Measurements from ENCODE around the gene TOLLIP. TPM values are rescaled to one million over a fixed set of nuclear protein-coding genes. Genes with fewer than 3 reads are reported as not detected.
"Not testable (repeated sequence)": the region's sequence is repeated elsewhere in the genome, so short reads cannot be mapped to it uniquely, and the experiment has no call there.

TOLLIP gene
- total RNA-seq, 4 donors from 2014 or later: 50.9 to 89.0 (median 54.9) TPM

- DNase-seq (ENCODE audit: low spot score in 2 of 2): no peak
- H3K9me3 ChIP-seq: no peaks in the 10 kb centered on the region
- H3K36me3 ChIP-seq: no peaks in the 10 kb centered on the region
Measured at GRCh38 chr11:1342946-1343345, 33.5 kb upstream of the TOLLIP start.

GRCh38 chr11:1341928-1342524 is 32.6 kb upstream of the TOLLIP start:
- Histone ChIP-seq H3K27me3 (no peaks in the 10 kb centered on the region), H3K9me3 (no peaks in the 10 kb centered on the region), H3K4me1 (peaks cover 0 to 11% (median 2%) of the 10 kb centered on the region in 4 donors), H3K36me3 (no peaks in the 10 kb centered on the region), H3K27ac (no peak overlapping the region), H3K4me3 (no peak overlapping the region)
- TF ChIP-seq EP300 (IDR thresholded peaks at IDR 0.05) (no peak), POLR2A (IDR thresholded peaks at IDR 0.05) (no peak), CTCF (IDR thresholded peaks at IDR 0.05) (no peak)
- no peak for DNase-seq (ENCODE audit: low spot score in 2 of 2)
- WGBS, 2 donors: 38 to 41% methylated on average over 17 of the region's 17 CpGs

More at GRCh38 chr11:1342946-1343345, 33.5 kb upstream of the TOLLIP start:
- no peak overlapping the region for H3K4me3 ChIP-seq
- peaks cover 0 to 4% (median 0%) of the 10 kb centered on the region in 4 donors for H3K4me1 ChIP-seq
- 87% methylated on average over 10 of the region's 10 CpGs for WGBS, 2 donors
- no peak overlapping the region for H3K27ac ChIP-seq
- TF ChIP-seq CTCF (IDR thresholded peaks at IDR 0.05) (no peak), POLR2A (IDR thresholded peaks at IDR 0.05) (no peak), EP300 (IDR thresholded peaks at IDR 0.05) (no peak)
- H3K27me3 ChIP-seq: no peaks in the 10 kb centered on the region

GRCh38 chr11:1341226-1341625 is 31.8 kb upstream of the TOLLIP start:
- not testable (repeated sequence) for H3K9me3 ChIP-seq; H3K36me3 ChIP-seq; H3K4me3 ChIP-seq; H3K27ac ChIP-seq; H3K27me3 ChIP-seq; DNase-seq (ENCODE audit: low spot score in 2 of 2)
- 76 to 77% methylated on average over 9 to 10 of the region's 10 CpGs for WGBS, 2 donors
- H3K4me1 ChIP-seq: peaks cover 0 to 15% (median 3%) of the 10 kb centered on the region in 4 donors

- no peak overlapping the region for H3K4me3 ChIP-seq
- TF ChIP-seq CTCF (IDR thresholded peaks at IDR 0.05): no peak
- TF ChIP-seq POLR2A (IDR thresholded peaks at IDR 0.05): no peak
- TF ChIP-seq EP300 (IDR thresholded peaks at IDR 0.05): no peak
- H3K4me1 ChIP-seq: peaks cover 0 to 26% (median 11%) of the 10 kb centered on the region in 4 donors
- H3K27ac ChIP-seq: no peak overlapping the region
- 62% methylated on average over 11 to 12 of the region's 12 CpGs for WGBS, 2 donors
- H3K36me3 ChIP-seq: no peaks in the 10 kb centered on the region
- H3K9me3 ChIP-seq: no peaks in the 10 kb centered on the region
- no peak for DNase-seq (ENCODE audit: low spot score in 2 of 2)
- H3K27me3 ChIP-seq: no peaks in the 10 kb centered on the region
Measured at GRCh38 chr11:1340111-1340510, 30.7 kb upstream of the TOLLIP start.

- H3K9me3 ChIP-seq: no peaks in the 10 kb centered on the region
- H3K4me3 ChIP-seq: no peak overlapping the region
- no peak for DNase-seq (ENCODE audit: low spot score in 2 of 2)
- H3K4me1 ChIP-seq: peaks cover 0 to 29% (median 13%) of the 10 kb centered on the region in 4 donors
- TF ChIP-seq EP300 (IDR thresholded peaks at IDR 0.05) (no peak), CTCF (IDR thresholded peaks at IDR 0.05) (no peak), POLR2A (IDR thresholded peaks at IDR 0.05) (no peak)
- no peaks in the 10 kb centered on the region for H3K36me3 ChIP-seq
- H3K27ac ChIP-seq: no peak overlapping the region
- 60 to 75% methylated on average over 15 of the region's 15 CpGs for WGBS, 2 donors
- H3K27me3 ChIP-seq: no peaks in the 10 kb centered on the region
Measured at GRCh38 chr11:1339066-1339675, 29.7 kb upstream of the TOLLIP start.

Measured in tibial nerve (tissue), 4 donors.